ENCODE data around the gene CAMK1D. TPM values are rescaled to one million over a fixed set of nuclear protein-coding genes. Genes with fewer than 3 reads are reported as not detected.

CAMK1D gene
- total RNA-seq, 2 donors from 2014 or later: 4.5 to 7.8 TPM

DNA sequence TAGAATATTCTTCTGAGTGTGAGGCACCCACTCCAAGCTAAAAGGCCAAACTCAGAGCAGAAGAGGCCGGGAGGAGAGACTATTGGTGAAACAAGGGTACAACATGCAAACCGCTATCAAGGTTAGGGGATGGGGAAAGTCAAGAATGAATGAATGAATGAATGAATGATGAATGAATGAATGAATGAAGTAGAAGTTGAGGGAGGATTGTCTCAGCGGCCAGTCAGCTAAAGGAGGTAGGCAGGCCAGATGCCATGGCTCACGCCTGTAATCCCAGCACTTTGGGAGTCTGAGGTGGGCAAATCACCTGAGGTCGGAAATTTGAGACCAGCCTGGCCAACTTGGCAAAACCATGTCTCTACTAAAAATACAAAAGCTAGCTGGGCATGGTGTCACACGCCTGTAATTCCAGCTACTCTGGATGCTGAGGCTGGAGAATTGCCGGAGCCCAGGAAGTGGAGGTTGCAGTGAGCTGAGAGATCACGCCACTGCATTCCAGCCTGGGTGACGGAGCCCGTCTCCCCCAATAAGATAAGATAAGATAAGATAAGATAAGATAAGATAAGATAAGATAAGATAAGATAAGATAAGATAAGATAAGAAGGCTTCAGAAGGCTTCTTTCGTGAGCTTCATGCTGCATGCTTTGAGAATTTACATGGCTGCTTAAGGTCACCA is 401.3 kb downstream of the CAMK1D start:
- Mint-ChIP-seq H3K36me3 (ENCODE audit: low read depth) (no peaks in the 10 kb centered on the region), H3K4me1 (peaks cover 16% of the 10 kb centered on the region), H3K4me3 (no peak overlapping the region), H3K27ac (no peak overlapping the region), H3K27me3 (ENCODE audit: insufficient read depth) (no peaks in the 10 kb centered on the region), H3K9me3 (peaks cover 12% of the 10 kb centered on the region)
- H3K4me1 ChIP-seq (ENCODE audit: control insufficient read depth, insufficient read depth, low read length): no peaks in the 10 kb centered on the region
- H3K9me3 ChIP-seq (ENCODE audit: control insufficient read depth, low read length): peaks cover 6% of the 10 kb centered on the region
- H3K9ac ChIP-seq (ENCODE audit: extremely low read depth, low read length, poor library complexity, severe bottlenecking): no peak overlapping the region
- H3K27ac ChIP-seq (ENCODE audit: low read depth, low read length): no peak overlapping the region
- peak; percentile 64 for DNase-seq
- no peaks in the 10 kb centered on the region for H3K27me3 ChIP-seq (ENCODE audit: control insufficient read depth, insufficient read depth, low read length, poor library complexity, severe bottlenecking)
- WGBS, 2 experiments (ENCODE audit: insufficient coverage in 1 of 2, insufficient read length in 1 of 2): 89 to 96% methylated on average over 8 of the region's 11 CpGs
- H3K36me3 ChIP-seq (ENCODE audit: control insufficient read depth, insufficient read depth, low read length): no peaks in the 10 kb centered on the region
- TF ChIP-seq, protein P1, sequence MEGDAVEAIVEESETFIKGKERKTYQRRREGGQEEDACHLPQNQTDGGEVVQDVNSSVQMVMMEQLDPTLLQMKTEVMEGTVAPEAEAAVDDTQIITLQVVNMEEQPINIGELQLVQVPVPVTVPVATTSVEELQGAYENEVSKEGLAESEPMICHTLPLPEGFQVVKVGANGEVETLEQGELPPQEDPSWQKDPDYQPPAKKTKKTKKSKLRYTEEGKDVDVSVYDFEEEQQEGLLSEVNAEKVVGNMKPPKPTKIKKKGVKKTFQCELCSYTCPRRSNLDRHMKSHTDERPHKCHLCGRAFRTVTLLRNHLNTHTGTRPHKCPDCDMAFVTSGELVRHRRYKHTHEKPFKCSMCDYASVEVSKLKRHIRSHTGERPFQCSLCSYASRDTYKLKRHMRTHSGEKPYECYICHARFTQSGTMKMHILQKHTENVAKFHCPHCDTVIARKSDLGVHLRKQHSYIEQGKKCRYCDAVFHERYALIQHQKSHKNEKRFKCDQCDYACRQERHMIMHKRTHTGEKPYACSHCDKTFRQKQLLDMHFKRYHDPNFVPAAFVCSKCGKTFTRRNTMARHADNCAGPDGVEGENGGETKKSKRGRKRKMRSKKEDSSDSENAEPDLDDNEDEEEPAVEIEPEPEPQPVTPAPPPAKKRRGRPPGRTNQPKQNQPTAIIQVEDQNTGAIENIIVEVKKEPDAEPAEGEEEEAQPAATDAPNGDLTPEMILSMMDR (conservative IDR thresholded peaks at IDR 0.05): peak; percentile 24
- no peak overlapping the region for H3K4me3 ChIP-seq (ENCODE audit: low read length)

DNA sequence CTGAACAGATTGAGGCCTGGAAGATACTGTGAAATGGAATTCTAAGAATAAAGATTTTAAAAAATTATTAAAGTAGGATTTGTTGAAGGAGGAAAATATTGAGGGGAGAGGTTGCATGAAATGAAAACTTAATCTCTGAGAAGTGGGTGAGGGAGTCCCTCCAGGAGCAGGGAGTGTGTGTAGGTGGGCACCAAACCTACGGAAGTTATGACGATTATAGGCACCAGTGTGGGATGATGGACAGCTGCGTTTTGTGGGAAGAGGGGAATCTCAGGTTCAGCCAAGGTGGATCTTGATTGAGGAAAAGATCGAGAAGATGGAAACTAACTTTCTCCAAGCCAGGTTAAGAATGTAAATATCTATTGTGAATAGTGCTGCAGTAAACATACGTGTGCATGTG is 405.7 kb downstream of the CAMK1D start:
- H3K9me3 Mint-ChIP-seq: peaks cover 12% of the 10 kb centered on the region
- H3K36me3 ChIP-seq (ENCODE audit: control insufficient read depth, insufficient read depth, low read length): no peaks in the 10 kb centered on the region
- peaks cover 12% of the 10 kb centered on the region for H3K4me1 Mint-ChIP-seq
- H3K9me3 ChIP-seq (ENCODE audit: control insufficient read depth, low read length): peaks cover 6% of the 10 kb centered on the region
- no peak overlapping the region for H3K27ac Mint-ChIP-seq
- H3K27me3 Mint-ChIP-seq (ENCODE audit: insufficient read depth): no peaks in the 10 kb centered on the region
- no peak for DNase-seq
- no peaks in the 10 kb centered on the region for H3K36me3 Mint-ChIP-seq (ENCODE audit: low read depth)
- TF ChIP-seq, protein P1 (conservative IDR thresholded peaks at IDR 0.05): no peak
- no peaks in the 10 kb centered on the region for H3K27me3 ChIP-seq (ENCODE audit: control insufficient read depth, insufficient read depth, low read length, poor library complexity, severe bottlenecking)
- H3K9ac ChIP-seq (ENCODE audit: extremely low read depth, low read length, poor library complexity, severe bottlenecking): no peak overlapping the region
- 75 to 88% methylated on average over 4 to 5 of the region's 5 CpGs for WGBS, 2 experiments (ENCODE audit: insufficient coverage in 1 of 2, insufficient read length in 1 of 2)
- no peak overlapping the region for H3K4me3 Mint-ChIP-seq
- no peak overlapping the region for H3K27ac ChIP-seq (ENCODE audit: low read depth, low read length)
- no peaks in the 10 kb centered on the region for H3K4me1 ChIP-seq (ENCODE audit: control insufficient read depth, insufficient read depth, low read length)
- H3K4me3 ChIP-seq (ENCODE audit: low read length): no peak overlapping the region

DNA sequence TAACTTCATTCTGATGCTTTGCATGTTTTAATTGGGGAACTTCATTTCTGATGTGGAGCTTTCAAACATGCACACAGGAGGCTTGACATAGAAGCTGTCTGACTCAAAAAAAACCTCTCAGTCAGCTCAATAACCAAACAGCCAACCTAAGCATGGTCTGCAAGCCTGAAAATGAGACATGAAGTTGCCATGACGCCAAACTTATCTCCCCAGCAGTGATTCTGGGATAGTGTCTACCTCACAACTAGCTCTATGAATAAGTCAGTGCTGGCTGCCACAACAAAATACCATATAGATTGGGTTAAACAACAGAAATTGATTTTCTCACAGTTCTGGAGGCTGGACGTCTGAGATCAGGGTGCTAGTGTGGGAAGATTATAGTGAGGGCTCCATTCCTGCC is 408.0 kb downstream of the CAMK1D start:
- 90 to 97% methylated on average over 2 of the region's 2 CpGs for WGBS, 2 experiments (ENCODE audit: insufficient coverage in 1 of 2, insufficient read length in 1 of 2)
- no peaks in the 10 kb centered on the region for H3K27me3 Mint-ChIP-seq (ENCODE audit: insufficient read depth)
- Histone ChIP-seq H3K4me3 (ENCODE audit: low read length) (no peak overlapping the region), H3K27ac (ENCODE audit: low read depth, low read length) (no peak overlapping the region), H3K36me3 (ENCODE audit: control insufficient read depth, insufficient read depth, low read length) (no peaks in the 10 kb centered on the region), H3K4me1 (ENCODE audit: control insufficient read depth, insufficient read depth, low read length) (no peaks in the 10 kb centered on the region), H3K9me3 (ENCODE audit: control insufficient read depth, low read length) (peaks cover 6% of the 10 kb centered on the region), H3K9ac (ENCODE audit: extremely low read depth, low read length, poor library complexity, severe bottlenecking) (no peak overlapping the region), H3K27me3 (ENCODE audit: control insufficient read depth, insufficient read depth, low read length, poor library complexity, severe bottlenecking) (no peaks in the 10 kb centered on the region)
- H3K36me3 Mint-ChIP-seq (ENCODE audit: low read depth): no peaks in the 10 kb centered on the region
- TF ChIP-seq, protein P1 (conservative IDR thresholded peaks at IDR 0.05): no peak
- H3K4me1 Mint-ChIP-seq: no peaks in the 10 kb centered on the region
- peaks cover 12% of the 10 kb centered on the region for H3K9me3 Mint-ChIP-seq
- H3K4me3 Mint-ChIP-seq: no peak overlapping the region
- H3K27ac Mint-ChIP-seq: no peak overlapping the region
- DNase-seq: no peak

All from endodermal cell (in vitro differentiated cells).